Measurements from ENCODE around the gene PP2D1. TPM values are rescaled to one million over a fixed set of nuclear protein-coding genes. Genes with fewer than 3 reads are reported as not detected.
"Not testable (repeated sequence)": the region's sequence is repeated elsewhere in the genome, so short reads cannot be mapped to it uniquely, and the experiment has no call there.

The PP2D1 gene
- total RNA-seq, 1 donor from 2014 or later = not detected

- TF ChIP-seq CTCF (IDR thresholded peaks at IDR 0.05) = no peak
- H3K27me3 ChIP-seq = no peaks in the 10 kb centered on the region
- no peak for DNase-seq (ENCODE audit: low spot score in 2 of 2)
- no peak overlapping the region for H3K4me3 ChIP-seq
- intact Hi-C loops (cut with DNase I) = no loop called here
- H3K36me3 ChIP-seq = no peaks in the 10 kb centered on the region
- no peaks in the 10 kb centered on the region for H3K4me1 ChIP-seq
- H3K9me3 ChIP-seq = no peaks in the 10 kb centered on the region
- no peak overlapping the region for H3K27ac ChIP-seq
Observed at GRCh38 chr3:20007960-20008359, 4.1 kb downstream of the PP2D1 start.

GRCh38 chr3:20001932-20002331, 10.1 kb downstream of the PP2D1 start:
- H3K36me3 ChIP-seq = no peaks in the 10 kb centered on the region
- no peaks in the 10 kb centered on the region for H3K4me1 ChIP-seq
- H3K9me3 ChIP-seq = no peaks in the 10 kb centered on the region
- no peak overlapping the region for H3K4me3 ChIP-seq
- no peak for DNase-seq (ENCODE audit: low spot score in 2 of 2)
- no peaks in the 10 kb centered on the region for H3K27me3 ChIP-seq
- intact Hi-C loops (cut with DNase I) = no loop called here
- no peak overlapping the region for H3K27ac ChIP-seq
- TF ChIP-seq CTCF (IDR thresholded peaks at IDR 0.05) = no peak

- TF ChIP-seq CTCF (IDR thresholded peaks at IDR 0.05) = no peak
- Histone ChIP-seq H3K36me3 (no peaks in the 10 kb centered on the region), H3K4me1 (no peaks in the 10 kb centered on the region), H3K27me3 (no peaks in the 10 kb centered on the region), H3K4me3 (no peak overlapping the region), H3K9me3 (no peaks in the 10 kb centered on the region), H3K27ac (no peak overlapping the region)
- DNase-seq (ENCODE audit: low spot score in 2 of 2) = no peak
- intact Hi-C loops (cut with DNase I) = no loop called here
Observed at GRCh38 chr3:19997502-19997901, 14.6 kb downstream of the PP2D1 start.

GRCh38 chr3:19994796-19995195, 17.3 kb downstream of the PP2D1 start:
- intact Hi-C loops (cut with DNase I) = no loop called here
- Histone ChIP-seq H3K27ac (no peak overlapping the region), H3K4me3 (no peak overlapping the region), H3K9me3 (no peaks in the 10 kb centered on the region), H3K4me1 (no peaks in the 10 kb centered on the region), H3K27me3 (no peaks in the 10 kb centered on the region), H3K36me3 (no peaks in the 10 kb centered on the region)
- DNase-seq (ENCODE audit: low spot score in 2 of 2) = no peak
- TF ChIP-seq CTCF (IDR thresholded peaks at IDR 0.05) = no peak

GRCh38 chr3:19988904-19989303, 23.2 kb downstream of the PP2D1 start:
- H3K9me3 ChIP-seq; H3K27me3 ChIP-seq; H3K27ac ChIP-seq; H3K4me1 ChIP-seq; H3K4me3 ChIP-seq; DNase-seq (ENCODE audit: low spot score in 2 of 2); intact Hi-C loops (cut with DNase I): not testable (repeated sequence)
- H3K36me3 ChIP-seq = peaks cover 4 to 21% of the 10 kb centered on the region in 2 donors

GRCh38 chr3:19972054-19972453, 40.0 kb downstream of the PP2D1 start:
- Histone ChIP-seq H3K27me3 (no peaks in the 10 kb centered on the region), H3K36me3 (peaks cover 24 to 31% of the 10 kb centered on the region in 2 donors), H3K4me1 (no peaks in the 10 kb centered on the region), H3K27ac (no peak overlapping the region), H3K9me3 (no peaks in the 10 kb centered on the region), H3K4me3 (no peak overlapping the region)
- TF ChIP-seq CTCF (IDR thresholded peaks at IDR 0.05) = no peak
- no peak for DNase-seq (ENCODE audit: low spot score in 2 of 2)
- intact Hi-C loops (cut with DNase I) = no loop called here

Measured in ascending aorta (tissue), 2 donors.